ENCODE data around the gene HECW1.
A peak's percentile ranks its signal among the peaks of the same experiment; 100 is the strongest.

GRCh38 chr7:43582503-43583423 lies 470.3 kb downstream of the HECW1 start, which contains the start of gene STK17A:
- TF ChIP-seq, protein P1, sequence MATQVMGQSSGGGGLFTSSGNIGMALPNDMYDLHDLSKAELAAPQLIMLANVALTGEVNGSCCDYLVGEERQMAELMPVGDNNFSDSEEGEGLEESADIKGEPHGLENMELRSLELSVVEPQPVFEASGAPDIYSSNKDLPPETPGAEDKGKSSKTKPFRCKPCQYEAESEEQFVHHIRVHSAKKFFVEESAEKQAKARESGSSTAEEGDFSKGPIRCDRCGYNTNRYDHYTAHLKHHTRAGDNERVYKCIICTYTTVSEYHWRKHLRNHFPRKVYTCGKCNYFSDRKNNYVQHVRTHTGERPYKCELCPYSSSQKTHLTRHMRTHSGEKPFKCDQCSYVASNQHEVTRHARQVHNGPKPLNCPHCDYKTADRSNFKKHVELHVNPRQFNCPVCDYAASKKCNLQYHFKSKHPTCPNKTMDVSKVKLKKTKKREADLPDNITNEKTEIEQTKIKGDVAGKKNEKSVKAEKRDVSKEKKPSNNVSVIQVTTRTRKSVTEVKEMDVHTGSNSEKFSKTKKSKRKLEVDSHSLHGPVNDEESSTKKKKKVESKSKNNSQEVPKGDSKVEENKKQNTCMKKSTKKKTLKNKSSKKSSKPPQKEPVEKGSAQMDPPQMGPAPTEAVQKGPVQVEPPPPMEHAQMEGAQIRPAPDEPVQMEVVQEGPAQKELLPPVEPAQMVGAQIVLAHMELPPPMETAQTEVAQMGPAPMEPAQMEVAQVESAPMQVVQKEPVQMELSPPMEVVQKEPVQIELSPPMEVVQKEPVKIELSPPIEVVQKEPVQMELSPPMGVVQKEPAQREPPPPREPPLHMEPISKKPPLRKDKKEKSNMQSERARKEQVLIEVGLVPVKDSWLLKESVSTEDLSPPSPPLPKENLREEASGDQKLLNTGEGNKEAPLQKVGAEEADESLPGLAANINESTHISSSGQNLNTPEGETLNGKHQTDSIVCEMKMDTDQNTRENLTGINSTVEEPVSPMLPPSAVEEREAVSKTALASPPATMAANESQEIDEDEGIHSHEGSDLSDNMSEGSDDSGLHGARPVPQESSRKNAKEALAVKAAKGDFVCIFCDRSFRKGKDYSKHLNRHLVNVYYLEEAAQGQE (IDR thresholded peaks at IDR 0.05; ENCODE audit: insufficient read depth in 1 of 2, low read depth in 2 of 2, low read length in 2 of 2): peak in 1 of 2 experiments; percentile 43; a peak in 1 of 4 replicates
- TF ChIP-seq TAF1 (IDR thresholded peaks at IDR 0.05; ENCODE audit: borderline replicate concordance, insufficient read depth, low read length): peak; percentile 84; the same call in 1 of the 2 replicates
- peak; percentile 92 for TF ChIP-seq FOXP2 (optimal IDR thresholded peaks at IDR 0.05; ENCODE audit: borderline replicate concordance, extremely low read depth, extremely low read length, insufficient read depth)
- TF ChIP-seq SIN3A (IDR thresholded peaks at IDR 0.05; ENCODE audit: borderline replicate concordance, insufficient read depth, low read length): peak; percentile 34; the same call in 1 of the 2 replicates
- peak; percentile 81 for TF ChIP-seq POLR2AphosphoS5 (IDR thresholded peaks at IDR 0.05; ENCODE audit: low read depth, low read length)
